ENCODE results near the gene TROAP.
"Not testable (repeated sequence)": the region's sequence is repeated elsewhere in the genome, so short reads cannot be mapped to it uniquely, and the experiment has no call there.

The TROAP gene, protein sequence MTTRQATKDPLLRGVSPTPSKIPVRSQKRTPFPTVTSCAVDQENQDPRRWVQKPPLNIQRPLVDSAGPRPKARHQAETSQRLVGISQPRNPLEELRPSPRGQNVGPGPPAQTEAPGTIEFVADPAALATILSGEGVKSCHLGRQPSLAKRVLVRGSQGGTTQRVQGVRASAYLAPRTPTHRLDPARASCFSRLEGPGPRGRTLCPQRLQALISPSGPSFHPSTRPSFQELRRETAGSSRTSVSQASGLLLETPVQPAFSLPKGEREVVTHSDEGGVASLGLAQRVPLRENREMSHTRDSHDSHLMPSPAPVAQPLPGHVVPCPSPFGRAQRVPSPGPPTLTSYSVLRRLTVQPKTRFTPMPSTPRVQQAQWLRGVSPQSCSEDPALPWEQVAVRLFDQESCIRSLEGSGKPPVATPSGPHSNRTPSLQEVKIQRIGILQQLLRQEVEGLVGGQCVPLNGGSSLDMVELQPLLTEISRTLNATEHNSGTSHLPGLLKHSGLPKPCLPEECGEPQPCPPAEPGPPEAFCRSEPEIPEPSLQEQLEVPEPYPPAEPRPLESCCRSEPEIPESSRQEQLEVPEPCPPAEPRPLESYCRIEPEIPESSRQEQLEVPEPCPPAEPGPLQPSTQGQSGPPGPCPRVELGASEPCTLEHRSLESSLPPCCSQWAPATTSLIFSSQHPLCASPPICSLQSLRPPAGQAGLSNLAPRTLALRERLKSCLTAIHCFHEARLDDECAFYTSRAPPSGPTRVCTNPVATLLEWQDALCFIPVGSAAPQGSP

DNA sequence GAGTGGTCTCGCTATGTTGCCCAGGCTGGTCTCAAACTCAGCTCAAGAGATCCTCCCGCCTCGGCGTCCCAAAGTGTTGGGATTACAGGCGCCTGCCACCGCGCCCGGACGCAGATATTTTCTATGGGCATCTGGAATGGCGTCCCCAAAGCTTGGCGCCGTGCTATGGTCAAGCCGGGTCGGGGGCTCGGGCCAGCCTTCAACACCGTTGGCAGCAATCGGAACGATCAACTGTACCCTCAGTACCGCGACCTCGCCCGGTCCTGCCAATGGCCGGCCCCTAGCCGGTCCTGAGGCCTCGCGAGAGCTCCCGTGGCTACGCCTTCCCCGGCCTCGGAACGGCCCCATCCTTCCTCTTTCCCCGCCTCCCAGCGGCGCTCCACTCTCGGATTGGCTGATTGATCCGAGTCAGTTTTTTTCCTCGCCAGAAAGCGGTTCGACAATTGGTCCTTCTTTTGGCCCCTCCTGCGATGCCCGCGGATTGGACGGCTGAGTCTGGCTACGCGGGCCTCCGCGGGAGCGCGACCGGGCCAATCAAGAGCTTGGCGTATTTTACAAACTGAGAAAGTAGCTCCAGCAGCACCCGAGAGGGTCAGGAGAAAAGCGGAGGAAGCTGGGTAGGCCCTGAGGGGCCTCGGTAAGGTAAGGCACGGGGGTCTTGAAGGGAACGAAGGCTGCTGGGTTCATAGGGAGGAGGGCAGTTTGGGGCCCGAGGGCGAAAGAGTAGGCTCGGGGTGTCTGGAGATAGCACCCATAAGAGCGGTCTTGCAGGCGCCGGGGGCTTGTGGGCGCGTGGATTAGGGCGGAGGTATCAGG lies at the start of gene TROAP:
TSS of gene TROAP (plus strand) at position 548 of the 816 bp plus-strand sequence. CDS start 354 bp downstream, outside the sequence.
- peak; percentile 95 for DNase-seq

DNA sequence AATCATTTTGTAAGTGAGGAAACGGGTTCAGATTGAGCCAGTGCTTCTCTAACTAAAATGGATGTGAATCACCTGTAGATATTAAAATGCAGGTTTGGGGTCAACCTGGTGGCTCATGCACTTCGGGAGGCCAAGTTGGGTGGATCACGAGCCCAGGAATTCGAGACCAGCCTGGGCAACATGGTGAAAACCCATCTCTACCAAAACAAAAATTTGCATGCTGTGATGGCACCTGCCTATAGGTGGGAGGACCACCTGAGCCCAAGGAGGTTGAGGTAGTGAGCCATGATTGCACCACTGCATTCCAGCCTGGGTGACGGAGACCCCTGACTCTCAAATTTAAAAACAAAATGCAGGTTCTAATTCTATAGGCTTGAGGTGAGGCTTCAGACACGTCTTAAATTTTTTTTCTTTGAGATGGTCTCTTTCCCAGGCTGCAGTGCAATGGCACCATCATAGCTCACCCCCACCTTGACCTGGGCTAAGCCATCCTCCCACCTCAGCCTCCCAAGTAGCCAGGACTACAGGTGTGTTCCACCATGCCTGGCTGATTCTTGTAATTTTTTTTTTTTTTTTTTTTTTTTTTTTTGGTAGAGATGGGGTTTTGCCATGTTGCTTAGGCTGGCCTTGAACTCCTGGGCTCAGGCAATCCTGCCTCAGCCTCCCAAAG lies 49.2 kb upstream of the TROAP start:
- DNase-seq, result no peak

DNA sequence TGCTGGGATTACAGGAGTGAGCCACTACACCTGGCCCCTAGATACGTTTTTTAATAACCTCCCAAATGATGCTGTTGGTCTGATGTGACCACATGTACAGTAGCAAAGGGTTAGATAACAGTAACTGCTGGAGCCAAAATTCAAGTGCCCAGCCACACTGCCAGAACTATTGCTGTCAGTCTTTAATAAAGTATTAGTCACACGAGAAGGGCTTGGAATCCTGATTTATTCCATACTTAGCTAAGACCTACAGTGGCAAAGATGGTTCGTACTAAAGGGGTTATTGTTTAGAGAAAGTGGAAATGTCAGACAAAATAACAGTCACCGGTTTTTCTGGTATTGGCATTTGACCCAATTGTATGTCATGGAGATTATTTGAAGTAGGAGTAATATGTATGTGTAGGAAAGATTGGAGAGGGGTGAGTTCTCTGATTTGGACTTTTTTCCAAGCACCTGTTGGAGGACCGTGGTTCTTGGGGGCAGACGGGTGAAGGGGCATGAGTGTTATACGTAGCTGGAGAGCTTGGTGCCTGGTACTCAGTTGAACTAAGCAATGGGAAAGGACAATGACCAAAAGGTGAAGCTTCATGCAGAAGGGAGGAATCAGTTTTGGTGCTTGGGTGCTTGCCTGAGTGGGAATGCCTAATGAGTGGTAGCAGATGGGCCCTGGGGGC lies 48.5 kb upstream of the TROAP start:
- DNase-seq, result no peak

DNA sequence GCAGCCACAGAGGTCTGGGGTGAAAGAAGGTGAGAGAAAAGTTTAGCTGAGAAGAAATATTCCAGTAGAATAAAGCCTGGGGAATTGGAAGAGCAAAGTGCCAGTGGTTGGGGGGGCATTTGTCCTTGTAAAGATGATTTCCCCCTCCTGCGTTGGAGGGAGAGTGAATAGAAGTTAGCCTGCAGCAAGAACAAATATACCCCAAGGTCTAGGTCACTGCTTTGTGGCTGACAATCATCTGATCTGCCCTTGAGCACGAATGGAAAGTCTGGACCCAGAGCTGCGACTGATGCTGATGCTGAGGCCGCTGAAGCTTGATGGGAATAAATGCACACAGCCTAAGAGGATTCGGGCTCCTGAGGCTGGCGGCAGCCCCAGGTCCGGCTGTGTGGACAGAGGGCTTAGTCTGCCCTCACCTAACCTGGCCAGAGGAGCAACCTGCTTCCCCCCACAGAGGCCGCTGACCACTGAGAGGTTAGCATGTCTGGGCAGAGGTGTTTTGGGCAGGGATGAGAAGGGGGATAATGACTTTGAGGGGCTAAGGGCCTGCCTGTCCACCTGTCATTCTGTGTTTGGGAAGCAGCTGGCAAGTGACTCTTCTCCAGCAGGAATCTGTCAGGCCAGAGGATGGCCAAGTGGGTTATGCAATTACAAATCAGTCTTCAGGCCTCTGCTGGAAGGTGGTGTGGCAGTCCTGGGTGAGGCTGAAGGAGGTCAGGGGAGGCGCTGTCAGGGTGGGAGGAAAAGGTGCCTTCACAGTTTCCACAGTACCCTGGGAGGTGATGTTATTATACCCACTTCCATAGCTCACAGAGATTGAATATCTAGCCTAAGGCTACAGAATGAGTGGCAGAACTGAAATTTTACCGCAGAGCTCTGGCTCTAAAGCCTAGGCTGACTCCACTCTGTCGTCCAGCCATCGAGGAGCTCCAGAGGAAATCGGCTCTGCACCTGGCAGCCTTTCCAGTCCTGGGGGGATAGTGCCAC lies 46.5 kb upstream of the TROAP start:
- no peak for DNase-seq

DNA sequence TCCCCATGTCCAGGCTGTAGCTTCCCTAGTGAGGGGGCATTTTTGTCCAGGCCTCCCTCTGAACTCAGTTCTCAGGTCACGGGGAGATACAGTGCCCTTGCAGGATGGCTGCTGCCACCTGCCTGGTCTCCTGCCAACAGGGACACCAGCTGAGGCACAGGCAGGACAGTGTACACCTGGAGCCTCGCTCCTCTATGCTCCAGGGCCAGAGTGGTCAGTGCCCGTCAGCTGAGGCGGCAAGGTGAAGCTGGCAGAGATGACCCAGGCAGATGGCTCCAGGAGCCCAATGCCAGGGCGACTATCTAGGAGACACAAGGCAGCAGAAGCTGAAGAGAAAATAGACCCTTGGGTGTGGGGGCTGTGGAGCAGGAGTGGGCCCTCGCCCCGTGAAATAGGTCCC lies 45.6 kb upstream of the TROAP start:
- DNase-seq, result no peak

DNA sequence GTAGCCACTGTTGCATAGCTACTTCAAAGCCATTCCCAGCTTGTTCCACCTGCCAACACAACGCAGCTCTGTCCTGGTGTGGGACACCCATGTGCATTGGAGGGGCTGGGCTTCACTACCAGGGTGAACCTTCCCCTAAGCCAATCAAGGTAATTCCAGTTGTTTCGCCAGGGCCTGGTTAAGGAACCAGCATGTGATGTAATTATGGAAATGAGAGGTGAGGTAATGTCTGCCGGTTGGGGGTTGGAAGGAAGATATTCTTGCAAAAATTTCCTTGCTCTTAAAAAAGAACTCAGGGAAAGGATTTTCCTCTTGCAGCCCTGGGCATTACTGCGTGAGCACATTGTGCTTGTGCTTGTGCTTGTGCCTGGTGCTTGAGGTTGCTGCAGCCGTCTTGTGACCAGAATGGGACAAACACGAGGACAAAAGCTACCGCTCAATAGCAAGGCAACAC lies 43.3 kb upstream of the TROAP start:
- DNase-seq, result no peak

DNA sequence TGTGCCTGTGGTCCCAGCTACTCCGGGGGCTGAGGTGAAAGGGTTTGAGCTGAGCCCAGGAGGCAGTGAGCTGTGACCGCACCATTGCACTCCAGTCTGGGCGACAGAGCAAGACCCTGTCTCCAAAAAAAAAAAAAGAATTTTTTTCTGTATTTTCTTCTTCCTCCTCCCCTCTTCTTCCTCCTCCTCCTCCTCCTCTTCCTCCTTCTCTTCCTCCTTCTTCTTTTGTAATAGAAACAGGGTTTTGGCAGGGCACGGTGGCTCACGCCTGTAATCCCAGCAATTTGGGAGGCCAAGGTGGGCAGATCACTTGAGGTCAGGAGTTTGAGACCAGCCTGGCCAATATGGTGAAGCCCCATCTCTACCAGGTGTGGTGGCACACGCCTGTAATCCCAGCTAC lies 42.5 kb upstream of the TROAP start:
- DNase-seq, result not testable (repeated sequence)

DNA sequence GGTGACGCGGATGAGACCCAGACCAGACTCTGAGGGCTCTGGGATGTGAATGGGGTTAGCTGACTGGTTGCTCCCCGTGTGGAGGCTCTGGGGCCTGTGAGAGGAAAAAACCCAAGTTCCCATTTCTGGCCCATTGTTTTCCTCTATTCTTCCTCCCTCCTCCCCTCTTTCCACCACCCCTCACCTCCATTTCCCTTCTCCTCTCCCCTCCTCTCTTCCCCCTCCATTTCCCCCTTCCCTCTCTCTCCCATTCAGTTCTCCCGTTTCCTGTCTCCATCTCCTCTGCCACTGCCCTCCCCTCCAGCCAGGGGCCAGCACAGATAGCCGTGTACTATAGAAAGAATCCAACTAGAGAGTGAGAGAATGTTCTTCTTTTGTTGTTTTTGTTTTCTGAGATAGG lies 40.8 kb upstream of the TROAP start:
- DNase-seq, result no peak

DNA sequence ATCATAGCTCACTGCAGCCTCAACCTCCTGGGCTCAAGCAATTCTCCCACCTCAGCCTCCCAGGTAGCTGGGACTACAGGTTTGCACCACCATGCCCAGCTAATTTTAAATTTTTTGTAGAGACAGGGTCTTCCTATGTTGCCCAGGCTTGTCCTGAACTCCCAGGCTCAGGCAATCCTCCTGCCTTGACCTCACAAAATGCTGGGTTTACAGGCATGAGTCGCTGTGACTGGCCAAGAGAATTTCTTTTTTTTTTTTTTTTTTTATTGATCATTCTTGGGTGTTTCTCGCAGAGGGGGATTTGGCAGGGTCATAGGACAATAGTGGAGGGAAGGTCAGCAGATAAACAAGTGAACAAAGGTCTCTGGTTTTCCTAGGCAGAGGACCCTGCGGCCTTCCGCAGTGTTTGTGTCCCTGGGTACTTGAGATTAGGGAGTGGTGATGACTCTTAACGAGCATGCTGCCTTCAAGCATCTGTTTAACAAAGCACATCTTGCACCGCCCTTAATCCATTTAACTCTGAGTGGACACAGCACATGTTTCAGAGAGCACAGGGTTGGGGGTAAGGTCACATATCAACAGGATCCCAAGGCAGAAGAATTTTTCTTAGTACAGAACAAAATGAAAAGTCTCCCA lies 40.2 kb upstream of the TROAP start:
- not testable (repeated sequence) for DNase-seq

DNA sequence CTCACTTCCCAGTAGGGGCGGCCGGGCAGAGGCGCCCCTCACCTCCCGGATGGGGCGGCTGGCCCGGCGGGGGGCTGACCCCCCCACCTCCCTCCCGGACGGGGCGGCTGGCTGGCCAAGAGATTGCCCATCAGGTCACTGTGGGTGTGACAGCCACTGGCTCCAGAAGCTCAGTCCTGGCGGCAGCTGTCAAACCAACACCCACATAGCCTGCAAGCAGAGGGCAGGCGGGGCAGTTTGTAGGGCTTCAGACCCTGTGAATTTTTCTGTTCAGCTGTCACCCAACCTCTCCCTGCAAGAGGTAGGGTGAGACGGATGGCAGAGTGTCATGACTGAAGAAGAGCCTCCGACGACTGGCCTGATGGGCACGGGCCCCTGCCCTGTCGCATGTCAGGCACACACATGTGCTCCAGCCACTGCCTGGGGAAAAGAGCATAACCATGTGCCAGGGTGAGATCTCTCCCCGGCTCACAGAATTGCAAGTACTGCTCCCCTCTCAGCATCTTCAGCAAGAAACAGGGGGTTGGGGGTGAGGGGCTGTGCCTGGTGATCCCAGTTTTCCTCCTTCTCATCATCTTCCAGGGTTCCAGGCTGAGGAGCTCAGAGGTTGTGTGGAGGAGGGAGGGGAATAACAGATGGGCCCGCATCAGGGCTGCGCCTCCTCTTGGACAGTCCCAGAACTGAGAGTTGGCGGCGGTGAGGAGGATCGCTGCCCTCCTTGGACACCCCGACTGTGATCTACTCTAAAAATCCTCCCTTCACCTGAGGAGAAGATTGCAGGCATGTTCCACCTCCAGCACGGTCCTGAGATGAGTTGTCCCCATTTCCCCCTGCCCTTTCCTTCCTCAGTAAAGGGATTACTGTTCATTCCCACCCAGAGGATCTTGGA lies 39.3 kb upstream of the TROAP start:
- no peak for DNase-seq

DNA sequence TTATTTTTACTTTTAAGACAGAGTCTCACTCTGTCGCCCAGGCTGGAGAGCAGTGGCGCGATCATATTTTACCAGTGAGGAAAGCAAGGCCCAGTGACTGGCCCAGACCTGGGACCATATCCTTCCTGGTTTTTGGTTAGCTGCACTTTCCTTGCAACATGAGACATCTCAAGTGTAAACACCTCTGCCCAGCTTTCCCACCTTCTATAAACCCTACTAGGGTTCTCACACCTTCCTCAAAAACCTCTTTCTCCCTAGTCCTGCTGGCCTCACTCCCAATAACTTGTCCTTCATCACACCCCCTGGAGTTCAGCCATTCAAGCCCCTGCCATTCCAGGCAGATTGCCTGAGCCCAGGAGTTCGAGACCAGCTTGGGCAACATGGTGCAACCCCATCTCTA lies 38.4 kb upstream of the TROAP start:
- DNase-seq, result no peak

DNA sequence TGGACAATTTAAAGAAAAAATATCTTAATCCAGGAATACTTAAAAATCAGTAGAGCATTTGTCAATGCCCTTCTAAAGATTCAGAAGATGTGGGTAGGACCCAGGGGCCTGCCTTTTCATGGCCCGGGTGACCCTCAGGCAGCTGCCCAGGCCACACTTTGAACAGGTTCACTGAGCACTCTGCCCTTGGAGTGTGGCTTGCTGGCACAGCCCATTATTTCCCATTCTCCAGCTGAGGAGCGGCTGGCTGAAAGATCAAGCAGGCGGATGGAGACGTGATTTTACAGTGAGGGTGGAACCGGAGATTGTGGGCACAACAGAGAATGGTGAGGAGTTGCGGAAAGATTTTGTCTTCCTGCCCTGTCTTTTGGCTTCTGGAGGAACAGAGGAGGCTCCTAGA lies 35.2 kb upstream of the TROAP start:
- DNase-seq, result no peak

DNA sequence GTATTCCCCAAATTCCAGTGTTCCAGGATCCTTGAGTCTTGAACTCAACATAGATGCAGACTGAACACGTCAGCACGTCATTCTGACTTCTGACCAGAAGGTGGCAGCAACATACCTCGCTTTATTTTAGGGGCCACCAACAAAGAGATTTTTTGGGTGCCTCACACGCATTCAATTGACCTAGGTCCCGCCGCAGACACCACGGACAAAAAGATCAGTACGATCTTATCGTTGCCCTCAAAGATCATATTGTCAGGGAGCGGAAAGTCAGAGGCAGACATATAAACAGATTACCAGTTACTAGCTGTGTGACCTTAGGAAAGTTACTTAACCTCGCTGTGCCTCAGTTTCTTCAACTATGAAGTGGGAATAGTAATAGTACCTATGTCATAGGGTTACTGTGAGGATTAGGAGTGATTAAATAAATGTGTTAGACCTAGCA lies 34.6 kb upstream of the TROAP start:
- peak; percentile 68 for DNase-seq

DNA sequence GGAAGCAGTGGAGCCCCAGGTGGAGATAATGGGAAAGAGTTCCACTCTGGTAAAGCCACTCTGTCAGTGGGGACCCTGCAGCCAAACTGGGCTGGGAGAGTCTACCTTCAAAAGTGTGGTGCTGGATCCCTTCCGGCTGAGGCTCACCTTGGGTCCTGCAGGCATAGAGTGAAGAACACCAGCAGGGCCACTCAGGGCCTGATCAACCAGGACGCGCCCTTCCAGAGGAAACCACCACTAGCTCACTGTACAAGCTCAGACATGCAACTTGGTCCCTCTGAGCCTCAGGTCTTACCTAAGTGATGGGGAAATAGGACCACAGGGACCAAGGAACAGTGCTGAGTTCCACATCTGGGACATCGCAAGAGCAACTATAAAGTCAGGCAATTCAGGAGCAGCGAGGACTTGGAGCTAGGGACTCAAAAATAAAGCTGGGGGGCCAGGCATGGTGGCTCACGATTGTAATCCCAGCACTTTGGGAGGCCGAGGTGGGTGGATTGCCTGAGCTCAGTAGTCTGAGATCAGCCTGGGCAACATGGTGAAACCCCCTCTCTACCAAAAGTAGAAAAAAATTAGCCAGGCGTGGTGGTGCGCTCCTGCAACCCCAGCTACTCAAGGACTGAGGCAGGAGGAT lies 34.0 kb upstream of the TROAP start:
- DNase-seq, result no peak

DNA sequence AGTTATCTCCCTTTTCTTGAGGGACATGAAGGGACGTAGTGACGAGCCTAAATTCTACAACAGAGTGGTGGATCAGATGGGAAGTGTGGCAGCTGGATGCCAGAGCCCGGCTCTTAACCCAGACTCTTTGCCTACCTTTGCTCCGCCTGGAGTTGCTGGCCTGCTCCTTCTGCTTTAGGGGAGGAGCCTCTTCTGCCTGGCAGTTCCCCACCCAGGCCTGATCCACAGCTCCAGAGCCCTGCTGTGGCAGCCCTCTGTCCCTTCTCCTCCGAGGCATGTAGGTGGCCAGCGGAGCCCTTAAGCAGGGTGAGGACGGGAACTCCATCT lies 30.4 kb upstream of the TROAP start:
- no peak for DNase-seq

DNA sequence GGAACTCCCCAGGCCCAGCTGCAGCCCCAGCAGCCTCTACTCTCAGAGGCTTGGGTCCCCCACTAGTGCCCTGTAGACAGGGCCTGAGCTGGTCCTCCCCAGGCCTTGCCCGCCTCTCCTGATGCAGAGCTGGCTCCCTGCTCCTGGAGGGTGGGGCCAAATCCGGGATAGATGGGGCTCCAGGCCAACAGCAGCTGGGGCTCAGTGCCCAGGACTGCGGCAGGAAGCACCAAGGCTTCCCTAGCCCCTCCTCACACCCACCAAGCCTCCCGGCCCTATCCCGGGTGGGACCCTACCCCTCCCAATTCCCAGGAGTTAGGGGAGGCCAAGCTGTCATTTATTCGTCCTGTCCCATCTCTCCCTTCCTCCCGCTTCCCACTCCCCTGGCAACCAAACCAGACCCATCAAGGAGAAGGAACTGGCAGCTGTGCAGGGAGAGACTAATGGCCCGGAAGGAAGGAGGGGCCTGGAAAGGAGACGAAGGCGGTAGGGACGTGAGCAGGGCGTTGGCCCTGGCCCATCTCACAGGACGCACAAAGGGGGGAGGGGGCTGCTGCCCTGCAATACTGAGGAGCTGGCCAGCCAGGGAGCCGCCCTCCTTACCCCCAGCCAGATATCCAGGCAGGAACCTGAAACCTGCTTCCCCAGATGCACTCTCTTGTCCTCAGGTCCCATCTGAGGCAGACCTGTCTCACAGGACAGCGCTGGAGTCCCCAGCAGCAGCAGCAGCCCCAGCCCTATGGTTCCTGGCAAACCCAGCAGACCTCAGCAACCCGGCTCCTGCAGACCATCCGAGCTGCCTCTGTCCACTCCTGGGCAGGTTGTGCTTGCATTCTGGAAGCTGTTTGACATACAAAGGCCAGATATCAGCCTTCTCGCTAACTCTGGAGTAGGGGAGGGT lies 29.7 kb upstream of the TROAP start:
- no peak for DNase-seq

DNA sequence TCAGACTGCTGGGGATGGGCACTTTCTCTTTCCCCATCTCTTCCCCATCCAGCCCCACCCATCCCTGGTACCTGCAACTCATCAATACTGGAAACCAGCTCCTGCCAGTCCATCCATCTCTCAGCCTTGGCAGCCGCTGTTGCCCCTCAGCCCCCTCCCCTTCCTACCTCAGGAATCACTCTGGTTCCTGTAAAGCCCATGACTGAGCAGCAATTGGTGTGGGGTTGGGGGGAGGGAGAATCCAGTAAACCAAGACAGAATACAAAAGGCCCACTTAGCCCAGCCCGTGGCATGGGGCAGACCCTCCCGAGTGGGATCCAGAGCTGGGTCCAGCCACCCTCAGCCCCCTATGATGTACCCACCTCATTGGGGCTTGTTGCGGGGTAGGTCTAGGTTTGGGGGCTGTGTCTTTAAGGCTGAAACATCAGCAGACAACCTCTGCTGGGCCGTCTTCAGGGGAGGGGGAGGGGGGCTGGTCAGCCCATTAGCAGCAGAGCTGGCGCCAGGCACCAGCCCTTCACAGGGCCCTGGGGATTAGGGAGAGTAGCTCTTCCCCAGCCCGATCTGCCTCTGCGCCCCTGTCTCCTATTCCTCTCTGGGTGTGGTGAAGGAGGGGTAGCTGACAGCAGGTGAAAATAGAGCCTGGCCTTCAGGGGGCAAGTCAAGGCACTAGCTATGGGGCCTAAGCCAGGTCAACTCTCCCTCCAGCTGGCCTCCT lies 28.8 kb upstream of the TROAP start:
- no peak for DNase-seq
